Astrocyte (in vitro differentiated cells and primary cell): Measurements from ENCODE around the gene CLIC6. TPM values are rescaled to one million over a fixed set of nuclear protein-coding genes. Genes with fewer than 3 reads are reported as not detected.
A peak's percentile ranks its signal among the peaks of the same experiment; 100 is the strongest.

Experiments used
- DNase-seq: peaks from one replicate; pipeline ENCODE4 v3.0.0-alpha.2; 2010; ENCODE audit warnings: low read depth
- FAIRE-seq: peaks from 2 replicates; lab custom pipeline; 2011; peaks lifted over from hg19 to GRCh38; lab: Jason Lieb, UNC
- H2AFZ ChIP-seq: 2 replicates; pipeline ENCODE4 v1.6.0; 2012; ENCODE audit warnings: low read depth, low read length, inconsistent platforms
- H3K27ac ChIP-seq: 2 replicates; pipeline ENCODE4 v1.5.1; 2011; ENCODE audit warnings: low read depth, low read length, inconsistent platforms
- H3K27me3 ChIP-seq: 2 replicates; pipeline ENCODE4 v1.6.0; 2011; ENCODE audit warnings: low read length, inconsistent platforms; ENCODE audit not compliant: insufficient read depth
- H3K36me3 ChIP-seq: 2 replicates; pipeline ENCODE4 v1.5.1; 2011; ENCODE audit warnings: low read length, inconsistent platforms; ENCODE audit not compliant: insufficient read depth
- H3K4me1 ChIP-seq: 2 replicates; pipeline ENCODE4 v1.5.1; 2011; ENCODE audit warnings: low read length, inconsistent platforms; ENCODE audit not compliant: insufficient read depth
- H3K4me2 ChIP-seq: 2 replicates; pipeline ENCODE4 v1.6.0; 2012; ENCODE audit warnings: low read length, inconsistent platforms
- H3K4me3 ChIP-seq: 2 replicates; pipeline ENCODE4 v1.5.1; 2011; ENCODE audit warnings: low read depth, mild to moderate bottlenecking, low read length, inconsistent platforms; ENCODE audit not compliant: insufficient read depth
- H3K79me2 ChIP-seq: 2 replicates; pipeline ENCODE4 v1.6.0; 2012; ENCODE audit warnings: mild to moderate bottlenecking, low read length, inconsistent platforms; ENCODE audit not compliant: insufficient read depth
- H3K9ac ChIP-seq: 2 replicates; pipeline ENCODE4 v1.6.0; 2012; ENCODE audit warnings: mild to moderate bottlenecking, low read length, inconsistent platforms
- H3K9me3 ChIP-seq: 2 replicates; pipeline ENCODE4 v1.5.1; 2012; ENCODE audit warnings: low read depth, mild to moderate bottlenecking, low read length, inconsistent platforms; ENCODE audit not compliant: insufficient read depth
- H4K20me1 ChIP-seq: 2 replicates; pipeline ENCODE4 v1.6.0; 2012; ENCODE audit warnings: low read length, inconsistent platforms; ENCODE audit not compliant: insufficient read depth
- H3K27ac Mint-ChIP-seq: one replicate; pipeline ENCODE4 v1.8.0; 2021; ENCODE audit warnings: mild to moderate bottlenecking, mixed read lengths; ENCODE audit not compliant: unreplicated experiment
- H3K27me3 Mint-ChIP-seq: one replicate; pipeline ENCODE4 v1.8.0; 2021; ENCODE audit warnings: low read depth, mixed read lengths; ENCODE audit not compliant: unreplicated experiment
- H3K36me3 Mint-ChIP-seq: one replicate; pipeline ENCODE4 v1.8.0; 2021; ENCODE audit warnings: low read depth, mixed read lengths; ENCODE audit not compliant: unreplicated experiment
- H3K4me1 Mint-ChIP-seq: one replicate; pipeline ENCODE4 v1.8.0; 2021; ENCODE audit warnings: low read depth, mixed read lengths; ENCODE audit not compliant: unreplicated experiment
- H3K4me3 Mint-ChIP-seq: one replicate; pipeline ENCODE4 v1.8.0; 2021; ENCODE audit warnings: mild to moderate bottlenecking, moderate library complexity, mixed read lengths; ENCODE audit not compliant: unreplicated experiment
- H3K9me3 Mint-ChIP-seq: one replicate; pipeline ENCODE4 v1.8.0; 2021; ENCODE audit warnings: mild to moderate bottlenecking, mixed read lengths; ENCODE audit not compliant: unreplicated experiment
- CTCF ChIP-seq: IDR thresholded peaks from 2 replicates; pipeline ENCODE4 v1.5.1; 2011; ENCODE audit warnings: low read depth, mild to moderate bottlenecking, inconsistent platforms, low read length, moderate library complexity; ENCODE audit not compliant: insufficient read depth
- EZH2 ChIP-seq: IDR thresholded peaks from 2 replicates; pipeline ENCODE4 v1.6.1; 2012; ENCODE audit warnings: mild to moderate bottlenecking, low read length, inconsistent platforms; ENCODE audit not compliant: insufficient read depth
- total RNA-seq: library from RNA; stranded (reverse); gene quantifications from 2 replicates; pipeline ENCODE4 v1.2.1, GENCODE V29; 2021

CLIC6 gene
- total RNA-seq, 1 donor from 2014 or later: 0.30 TPM

- peaks cover 17% of the 10 kb centered on the region for H3K4me1 ChIP-seq
- FAIRE-seq (no peak), DNase-seq (no peak)
- H3K9me3 ChIP-seq: no peaks in the 10 kb centered on the region
- no peaks in the 10 kb centered on the region for H3K79me2 ChIP-seq
- no peaks in the 10 kb centered on the region for H3K36me3 Mint-ChIP-seq
- no peaks in the 10 kb centered on the region for H3K36me3 ChIP-seq
- H3K9ac ChIP-seq: no peak overlapping the region
- H4K20me1 ChIP-seq: no peaks in the 10 kb centered on the region
- peaks cover 35% of the 10 kb centered on the region for H3K27me3 Mint-ChIP-seq
- no peak overlapping the region for H3K27ac ChIP-seq
- H3K27me3 ChIP-seq: peaks cover 5% of the 10 kb centered on the region
- no peak overlapping the region for H3K27ac Mint-ChIP-seq
- no peak overlapping the region for H3K4me3 ChIP-seq
- no peak overlapping the region for H3K4me2 ChIP-seq
- peaks cover 5% of the 10 kb centered on the region for H3K9me3 Mint-ChIP-seq
- no peak overlapping the region for H3K4me3 Mint-ChIP-seq
- H2AFZ ChIP-seq: no peak overlapping the region
- peaks cover 10% of the 10 kb centered on the region for H3K4me1 Mint-ChIP-seq
- TF ChIP-seq EZH2 (no peak), CTCF (no peak)
Observed at GRCh38 chr21:34740198-34740597, 71.4 kb downstream of the CLIC6 start.

- peak overlapping the region; percentile 39 for H3K4me2 ChIP-seq
- H3K4me1 Mint-ChIP-seq: peaks cover 5% of the 10 kb centered on the region
- H3K36me3 Mint-ChIP-seq: no peaks in the 10 kb centered on the region
- FAIRE-seq (no peak), DNase-seq (no peak)
- peaks cover 4% of the 10 kb centered on the region for H3K27me3 ChIP-seq
- no peaks in the 10 kb centered on the region for H4K20me1 ChIP-seq
- TF ChIP-seq CTCF (no peak), EZH2 (no peak)
- H3K27me3 Mint-ChIP-seq: peaks cover 34% of the 10 kb centered on the region
- no peaks in the 10 kb centered on the region for H3K79me2 ChIP-seq
- H3K27ac Mint-ChIP-seq: no peak overlapping the region
- no peak overlapping the region for H3K27ac ChIP-seq
- peaks cover 6% of the 10 kb centered on the region for H3K9me3 Mint-ChIP-seq
- no peak overlapping the region for H3K4me3 Mint-ChIP-seq
- no peak overlapping the region for H3K9ac ChIP-seq
- no peaks in the 10 kb centered on the region for H3K36me3 ChIP-seq
- no peaks in the 10 kb centered on the region for H3K9me3 ChIP-seq
- H2AFZ ChIP-seq: no peak overlapping the region
- peaks cover 10% of the 10 kb centered on the region for H3K4me1 ChIP-seq
- no peak overlapping the region for H3K4me3 ChIP-seq
Observed at GRCh38 chr21:34743285-34743684, 74.5 kb downstream of the CLIC6 start.

- H3K9me3 ChIP-seq: no peaks in the 10 kb centered on the region
- no peaks in the 10 kb centered on the region for H3K79me2 ChIP-seq
- DNase-seq: peak; percentile 81
- H3K27ac Mint-ChIP-seq: no peak overlapping the region
- H3K9ac ChIP-seq: no peak overlapping the region
- H3K27ac ChIP-seq: no peak overlapping the region
- peaks cover 10% of the 10 kb centered on the region for H3K4me1 ChIP-seq
- H3K4me3 Mint-ChIP-seq: no peak overlapping the region
- peak; percentile 63 for FAIRE-seq
- no peak overlapping the region for H2AFZ ChIP-seq
- H3K4me3 ChIP-seq: no peak overlapping the region
- H3K4me2 ChIP-seq: peak overlapping the region; percentile 39
- H3K36me3 ChIP-seq: no peaks in the 10 kb centered on the region
- peaks cover 7% of the 10 kb centered on the region for H3K9me3 Mint-ChIP-seq
- H3K27me3 Mint-ChIP-seq: peaks cover 34% of the 10 kb centered on the region
- TF ChIP-seq CTCF (no peak), EZH2 (no peak)
- H3K27me3 ChIP-seq: no peaks in the 10 kb centered on the region
- H4K20me1 ChIP-seq: no peaks in the 10 kb centered on the region
- H3K4me1 Mint-ChIP-seq: peaks cover 5% of the 10 kb centered on the region
- H3K36me3 Mint-ChIP-seq: no peaks in the 10 kb centered on the region
Observed at GRCh38 chr21:34743831-34744230, 75.0 kb downstream of the CLIC6 start.
